ENCODE data around the gene DCAF5. TPM values are rescaled to one million over a fixed set of nuclear protein-coding genes. Genes with fewer than 3 reads are reported as not detected.

DCAF5 gene
- total RNA-seq, 1 donor: 38.7 TPM

DNA sequence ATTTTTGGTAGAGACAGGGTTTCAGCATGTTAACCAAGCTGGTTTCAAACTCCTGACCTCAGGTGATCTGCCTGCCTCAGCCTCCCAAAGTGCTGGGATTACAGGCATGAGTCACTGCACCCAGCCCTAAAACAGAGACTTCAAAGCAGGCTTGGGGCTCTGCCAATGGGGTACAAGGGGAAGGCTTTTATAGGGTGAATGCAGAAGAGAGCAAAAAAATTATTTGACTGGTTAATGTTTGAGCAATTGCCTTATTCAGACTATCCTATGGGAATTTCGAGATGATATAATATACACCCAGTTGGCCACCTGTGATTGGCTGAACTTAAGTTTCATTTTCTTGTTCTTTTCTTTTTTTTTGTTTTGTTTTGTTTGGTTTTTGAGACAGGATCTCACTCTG is 142.3 kb downstream of the DCAF5 start:
- peaks cover 31% of the 10 kb centered on the region for H3K4me1 ChIP-seq (ENCODE audit: insufficient read depth, low read length)
- H3K27me3 ChIP-seq (ENCODE audit: insufficient read depth, low read length): no peaks in the 10 kb centered on the region
- H3K4me3 ChIP-seq (ENCODE audit: insufficient read depth, low read length): no peak overlapping the region
- no peak overlapping the region for H3K4me2 ChIP-seq (ENCODE audit: insufficient read depth, low read length)
- H3K36me3 ChIP-seq (ENCODE audit: insufficient read depth, low read length): no peaks in the 10 kb centered on the region
- no peaks in the 10 kb centered on the region for H4K20me1 ChIP-seq (ENCODE audit: insufficient read depth, low read length)
- H3K79me2 ChIP-seq (ENCODE audit: insufficient read depth, low read length): no peaks in the 10 kb centered on the region
- no peaks in the 10 kb centered on the region for H3K9me3 ChIP-seq (ENCODE audit: low read depth, low read length)
- H3K27ac ChIP-seq (ENCODE audit: low read depth, low read length): no peak overlapping the region
- H2AFZ ChIP-seq (ENCODE audit: low read length): no peak overlapping the region
- TF ChIP-seq, protein P1, sequence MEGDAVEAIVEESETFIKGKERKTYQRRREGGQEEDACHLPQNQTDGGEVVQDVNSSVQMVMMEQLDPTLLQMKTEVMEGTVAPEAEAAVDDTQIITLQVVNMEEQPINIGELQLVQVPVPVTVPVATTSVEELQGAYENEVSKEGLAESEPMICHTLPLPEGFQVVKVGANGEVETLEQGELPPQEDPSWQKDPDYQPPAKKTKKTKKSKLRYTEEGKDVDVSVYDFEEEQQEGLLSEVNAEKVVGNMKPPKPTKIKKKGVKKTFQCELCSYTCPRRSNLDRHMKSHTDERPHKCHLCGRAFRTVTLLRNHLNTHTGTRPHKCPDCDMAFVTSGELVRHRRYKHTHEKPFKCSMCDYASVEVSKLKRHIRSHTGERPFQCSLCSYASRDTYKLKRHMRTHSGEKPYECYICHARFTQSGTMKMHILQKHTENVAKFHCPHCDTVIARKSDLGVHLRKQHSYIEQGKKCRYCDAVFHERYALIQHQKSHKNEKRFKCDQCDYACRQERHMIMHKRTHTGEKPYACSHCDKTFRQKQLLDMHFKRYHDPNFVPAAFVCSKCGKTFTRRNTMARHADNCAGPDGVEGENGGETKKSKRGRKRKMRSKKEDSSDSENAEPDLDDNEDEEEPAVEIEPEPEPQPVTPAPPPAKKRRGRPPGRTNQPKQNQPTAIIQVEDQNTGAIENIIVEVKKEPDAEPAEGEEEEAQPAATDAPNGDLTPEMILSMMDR (IDR thresholded peaks at IDR 0.05; ENCODE audit: extremely low read depth, low read depth, low read length): no peak
- no peak for DNase-seq (ENCODE audit: insufficient read length, low spot score, missing footprints)

DNA sequence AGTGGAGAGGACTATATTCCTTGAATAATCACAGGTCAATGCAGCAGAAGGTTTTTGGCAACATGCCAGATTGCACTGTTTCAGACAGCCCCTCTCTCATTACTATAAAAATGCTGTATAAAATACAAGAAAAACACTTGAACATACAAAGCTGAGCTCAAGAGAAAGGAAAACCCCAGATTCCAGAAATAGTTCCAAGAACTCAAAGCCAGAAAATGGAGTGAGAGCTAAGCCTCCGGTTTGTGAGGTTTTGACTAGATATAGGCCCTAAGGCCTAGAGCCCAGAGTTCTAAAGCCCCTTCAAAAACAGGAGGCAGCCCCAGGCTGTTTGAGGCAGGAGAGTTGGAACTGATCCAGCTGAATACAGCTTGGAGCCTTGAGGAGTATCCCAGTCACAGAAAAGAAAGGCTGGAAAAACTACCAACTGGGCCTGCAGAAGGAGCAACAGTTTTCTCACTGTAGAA is 144.5 kb downstream of the DCAF5 start:
- H3K4me3 ChIP-seq (ENCODE audit: insufficient read depth, low read length): no peak overlapping the region
- H3K36me3 ChIP-seq (ENCODE audit: insufficient read depth, low read length): no peaks in the 10 kb centered on the region
- no peaks in the 10 kb centered on the region for H4K20me1 ChIP-seq (ENCODE audit: insufficient read depth, low read length)
- peaks cover 28% of the 10 kb centered on the region for H3K4me1 ChIP-seq (ENCODE audit: insufficient read depth, low read length)
- H3K4me2 ChIP-seq (ENCODE audit: insufficient read depth, low read length): no peak overlapping the region
- no peaks in the 10 kb centered on the region for H3K9me3 ChIP-seq (ENCODE audit: low read depth, low read length)
- H3K27ac ChIP-seq (ENCODE audit: low read depth, low read length): peak overlapping the region; percentile 63
- no peaks in the 10 kb centered on the region for H3K79me2 ChIP-seq (ENCODE audit: insufficient read depth, low read length)
- no peak for DNase-seq (ENCODE audit: insufficient read length, low spot score, missing footprints)
- peak overlapping the region; percentile 91 for H2AFZ ChIP-seq (ENCODE audit: low read length)
- no peaks in the 10 kb centered on the region for H3K27me3 ChIP-seq (ENCODE audit: insufficient read depth, low read length)
- TF ChIP-seq, protein P1 (IDR thresholded peaks at IDR 0.05; ENCODE audit: extremely low read depth, low read depth, low read length): no peak

GRCh38 chr14:69006346-69006745 is 146.6 kb downstream of the DCAF5 start:
- Histone ChIP-seq H3K36me3 (ENCODE audit: insufficient read depth, low read length) (no peaks in the 10 kb centered on the region), H3K79me2 (ENCODE audit: insufficient read depth, low read length) (no peaks in the 10 kb centered on the region), H2AFZ (ENCODE audit: low read length) (no peak overlapping the region), H3K4me2 (ENCODE audit: insufficient read depth, low read length) (no peak overlapping the region), H3K4me3 (ENCODE audit: insufficient read depth, low read length) (no peak overlapping the region), H3K9me3 (ENCODE audit: low read depth, low read length) (no peaks in the 10 kb centered on the region), H3K27ac (ENCODE audit: low read depth, low read length) (peak overlapping the region; percentile 85), H3K27me3 (ENCODE audit: insufficient read depth, low read length) (no peaks in the 10 kb centered on the region), H4K20me1 (ENCODE audit: insufficient read depth, low read length) (no peaks in the 10 kb centered on the region), H3K4me1 (ENCODE audit: insufficient read depth, low read length) (peaks cover 22% of the 10 kb centered on the region)
- TF ChIP-seq, protein P1 (IDR thresholded peaks at IDR 0.05; ENCODE audit: extremely low read depth, low read depth, low read length): no peak
- no peak for DNase-seq (ENCODE audit: insufficient read length, low spot score, missing footprints)

DNA sequence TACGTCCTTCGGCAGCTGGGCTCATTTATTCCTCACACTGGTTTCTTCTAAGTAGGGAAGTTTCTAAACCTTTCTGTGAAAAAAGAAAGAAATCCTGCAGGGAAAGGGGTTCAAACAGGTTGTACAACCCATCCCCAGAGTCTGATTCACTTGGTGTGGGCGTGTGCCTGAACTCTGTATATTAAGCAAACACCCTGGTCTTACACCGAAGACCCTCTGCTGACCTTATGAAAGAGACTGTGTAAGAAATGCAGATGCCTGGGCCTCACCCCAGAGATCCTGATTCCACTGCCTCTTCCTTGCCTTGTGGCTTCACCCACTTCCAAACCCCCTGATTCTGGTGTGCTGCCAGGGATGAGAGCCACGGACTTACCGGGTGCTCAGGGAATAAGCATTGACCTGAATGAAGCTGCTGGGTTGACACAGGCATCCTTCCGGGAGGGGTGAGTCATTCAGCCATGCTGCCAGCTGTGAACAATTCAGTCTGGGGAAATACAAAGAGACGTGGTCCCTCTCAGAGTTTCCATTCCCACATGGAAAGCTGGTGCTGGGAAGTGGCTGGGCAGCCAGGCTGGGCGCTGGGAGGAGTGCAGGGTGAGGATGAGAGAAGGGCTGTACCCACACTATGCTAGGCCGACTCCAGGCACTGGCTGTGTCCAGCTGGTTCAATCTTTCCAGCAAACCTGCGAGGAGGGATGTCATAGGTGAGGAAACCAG is 147.3 kb downstream of the DCAF5 start:
- Histone ChIP-seq H3K4me3 (ENCODE audit: insufficient read depth, low read length) (peak overlapping the region; percentile 16), H2AFZ (ENCODE audit: low read length) (peak overlapping the region; percentile 37)

More for the DNA sequence above, 147.3 kb downstream of the DCAF5 start:
- H4K20me1 ChIP-seq (ENCODE audit: insufficient read depth, low read length): no peaks in the 10 kb centered on the region
- peak overlapping the region; percentile 63 for H3K4me2 ChIP-seq (ENCODE audit: insufficient read depth, low read length)
- TF ChIP-seq, protein P1 (IDR thresholded peaks at IDR 0.05; ENCODE audit: extremely low read depth, low read depth, low read length): no peak
- H3K27me3 ChIP-seq (ENCODE audit: insufficient read depth, low read length): no peaks in the 10 kb centered on the region
- DNase-seq (ENCODE audit: insufficient read length, low spot score, missing footprints): peak; percentile 97
- no peaks in the 10 kb centered on the region for H3K79me2 ChIP-seq (ENCODE audit: insufficient read depth, low read length)
- H3K27ac ChIP-seq (ENCODE audit: low read depth, low read length): peak overlapping the region; percentile 85
- no peaks in the 10 kb centered on the region for H3K9me3 ChIP-seq (ENCODE audit: low read depth, low read length)
- peaks cover 22% of the 10 kb centered on the region for H3K4me1 ChIP-seq (ENCODE audit: insufficient read depth, low read length)
- H3K36me3 ChIP-seq (ENCODE audit: insufficient read depth, low read length): no peaks in the 10 kb centered on the region
